HepG2 (cell line): ENCODE results near the gene AGPAT2. TPM values are rescaled to one million over a fixed set of nuclear protein-coding genes. Genes with fewer than 3 reads are reported as not detected.

Experiments used
- CEBPG ChIP-seq: IDR thresholded peaks from 2 replicates; pipeline ENCODE4 v1.6.1; 2016
- FOXO1 ChIP-seq: sonication (generic); formaldehyde crosslinking; IDR thresholded peaks from 2 replicates; pipeline ENCODE4 v1.4.0; 2020; ENCODE audit warnings: missing genetic modification reagents
- KIAA2018 ChIP-seq: sonication (generic); formaldehyde crosslinking; IDR thresholded peaks from 2 replicates; pipeline ENCODE4 v1.5.0; 2020; ENCODE audit warnings: mild to moderate bottlenecking, missing genetic modification reagents, borderline replicate concordance
- KLF11 ChIP-seq: IDR thresholded peaks from 2 replicates; pipeline ENCODE4 v1.6.1; 2016; ENCODE audit warnings: missing compliant biosample characterization
- NCOA1 ChIP-seq: sonication (generic); formaldehyde crosslinking; IDR thresholded peaks from 2 replicates; pipeline ENCODE4 v1.9.0; 2021; ENCODE audit warnings: missing genetic modification reagents
- SNAPC4 ChIP-seq: sonication (generic); formaldehyde crosslinking; IDR thresholded peaks from 2 replicates; pipeline ENCODE4 v1.4.0; 2020; ENCODE audit warnings: mild to moderate bottlenecking, missing genetic modification reagents
- SRSF1 ChIP-seq: fragments of 200-400 bp; formaldehyde crosslinking; optimal IDR thresholded peaks from 2 replicates; pipeline ENCODE3; 2017; ENCODE audit warnings: mild to moderate bottlenecking, low read depth, low read length, moderate library complexity
- TFE3 ChIP-seq: IDR thresholded peaks from 2 replicates; pipeline ENCODE4 v1.6.1; 2016
- TP53 ChIP-seq: sonication (generic); formaldehyde crosslinking; conservative IDR thresholded peaks from 2 replicates; pipeline ENCODE4 v1.4.0; 2020; ENCODE audit warnings: missing genetic modification reagents
- XRCC5 ChIP-seq: fragments of 200-400 bp; formaldehyde crosslinking; optimal IDR thresholded peaks from 2 replicates; pipeline ENCODE3; 2017; ENCODE audit warnings: mild to moderate bottlenecking, low read length
- ZBTB7A ChIP-seq: sonication (generic); formaldehyde crosslinking; IDR thresholded peaks from 2 replicates; pipeline ENCODE4 v1.8.0; 2022; ENCODE audit warnings: mild to moderate bottlenecking, missing genetic modification reagents
- ZNF282 ChIP-seq: fragments of 450-650 bp; IDR thresholded peaks from 2 replicates; pipeline ENCODE4 v1.6.1; 2018; ENCODE audit not compliant: partially characterized antibody
- ZNF432 ChIP-seq: sonication (generic); formaldehyde crosslinking; IDR thresholded peaks from 2 replicates; pipeline ENCODE4 v1.5.0; 2020; ENCODE audit warnings: missing genetic modification reagents, mild to moderate bottlenecking, borderline replicate concordance
- ZNF570 ChIP-seq: sonication (generic); formaldehyde crosslinking; IDR thresholded peaks from 2 replicates; pipeline ENCODE4 v1.4.0; 2020; ENCODE audit warnings: mild to moderate bottlenecking, missing genetic modification reagents, borderline replicate concordance
- polyA plus RNA-seq, 8 experiments: library from polyadenylated mRNA; depleted of rRNA in 3 of 8; stranded (reverse) in 7 of 8; unstranded in 1 of 8; fragments of >200 nt; fragmentation: Illumina TruSeq in 4 of 8; extraction: Trizol in 4 of 8; gene quantifications; 2 replicates each; pipeline versions ENCODE4 v1.2.1 to v1.2.3, GENCODE V29; 2011 to 2016; ENCODE audit warnings: low read depth in 4 of 8, missing spikeins in 1 of 8, mixed read lengths in 1 of 8; ENCODE audit not compliant: insufficient read depth in 1 of 8
- total RNA-seq, 5 experiments: library from RNA; depleted of rRNA; stranded (reverse); fragments of >200 nt; fragmentation: Illumina TruSeq; extraction: Trizol; gene quantifications; 2 replicates each; pipeline ENCODE4 v1.2.3, GENCODE V29; 2016; ENCODE audit warnings: low read depth in 1 of 5
- TF ChIP-seq, protein P1 (sequence below): sonication (generic); formaldehyde crosslinking; IDR thresholded peaks from 2 replicates; pipeline ENCODE4 v1.4.0; 2020; ENCODE audit warnings: mild to moderate bottlenecking, missing genetic modification reagents

The AGPAT2 gene
- total and polyA plus RNA-seq, 2 of the 13 experiments (the other 11 are each of a cell fraction or from before 2014, with no cell fraction given) = 3.9 to 25.8 TPM

GRCh38 chr9:136674786-136675349 is 12.4 kb downstream of the AGPAT2 start (continued):
- TF ChIP-seq ZNF432 (CRISPR knock-in tag) = no peak
- TF ChIP-seq SNAPC4 (CRISPR knock-in tag) = no peak
- TF ChIP-seq CEBPG (CRISPR knock-in tag) = no peak
- no peak for TF ChIP-seq NCOA1 (CRISPR knock-in tag)
- no peak; the same call in 1 of the 2 replicates for TF ChIP-seq FOXO1 (CRISPR knock-in tag)
- no peak for TF ChIP-seq TP53
- TF ChIP-seq, protein P1, sequence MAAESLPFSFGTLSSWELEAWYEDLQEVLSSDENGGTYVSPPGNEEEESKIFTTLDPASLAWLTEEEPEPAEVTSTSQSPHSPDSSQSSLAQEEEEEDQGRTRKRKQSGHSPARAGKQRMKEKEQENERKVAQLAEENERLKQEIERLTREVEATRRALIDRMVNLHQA (CRISPR knock-in tag) = no peak
- no peak for TF ChIP-seq ZNF570 (CRISPR knock-in tag)
- TF ChIP-seq ZNF282 = no peak
- TF ChIP-seq SRSF1 = no peak
- no peak for TF ChIP-seq KLF11 (CRISPR knock-in tag)
- no peak for TF ChIP-seq TFE3 (CRISPR knock-in tag)
- no peak for TF ChIP-seq ZBTB7A (CRISPR knock-in tag)
- TF ChIP-seq XRCC5 = no peak
- TF ChIP-seq KIAA2018 = no peak
